HEK293 (cell line): Measurements from ENCODE around the gene KLF2.
A peak's percentile ranks its signal among the peaks of the same experiment; 100 is the strongest.

ENCODE experiments used
- REST ChIP-seq: fragments of 450-650 bp; formaldehyde crosslinking; IDR thresholded peaks from 2 replicates; pipeline ENCODE4 v1.5.1; 2016; ENCODE audit warnings: missing biosample characterization, missing genetic modification characterization
- YY1 ChIP-seq: fragments of 450-650 bp; formaldehyde crosslinking; IDR thresholded peaks from 2 replicates; pipeline ENCODE4 v1.5.1; 2018; ENCODE audit warnings: missing biosample characterization, missing genetic modification characterization
- ZBTB20 ChIP-seq: fragments of 450-650 bp; formaldehyde crosslinking; IDR thresholded peaks from 2 replicates; pipeline ENCODE4 v1.5.1; 2016; ENCODE audit warnings: missing biosample characterization, missing genetic modification characterization
- ZNF138 ChIP-seq: fragments of 450-650 bp; formaldehyde crosslinking; IDR thresholded peaks from 2 replicates; pipeline ENCODE4 v1.5.1; 2016; ENCODE audit warnings: missing biosample characterization, missing genetic modification characterization, borderline replicate concordance
- ZNF146 ChIP-seq: fragments of 450-650 bp; formaldehyde crosslinking; IDR thresholded peaks from 2 replicates; pipeline ENCODE4 v1.5.1; 2016; ENCODE audit warnings: missing biosample characterization, missing genetic modification characterization
- ZNF37A ChIP-seq: fragments of 450-650 bp; IDR thresholded peaks from 2 replicates; pipeline ENCODE4 v1.5.1; 2018; ENCODE audit warnings: missing biosample characterization, missing genetic modification characterization
- ZNF391 ChIP-seq: fragments of 450-650 bp; formaldehyde crosslinking; IDR thresholded peaks from 2 replicates; pipeline ENCODE4 v1.5.1; 2016; ENCODE audit warnings: low read depth, missing biosample characterization, missing genetic modification characterization, borderline replicate concordance
- ZNF785 ChIP-seq: fragments of 450-650 bp; formaldehyde crosslinking; IDR thresholded peaks from 2 replicates; pipeline ENCODE4 v1.5.1; 2016; ENCODE audit warnings: missing biosample characterization, missing genetic modification characterization
- TF ChIP-seq, protein P1 (sequence below): fragments of 450-650 bp; formaldehyde crosslinking; IDR thresholded peaks from 2 replicates; pipeline ENCODE4 v1.5.1; 2016; ENCODE audit warnings: missing biosample characterization, missing genetic modification characterization
- TF ChIP-seq, protein P2 (sequence below): fragments of 450-650 bp; IDR thresholded peaks from 2 replicates; pipeline ENCODE4 v1.5.1; 2018; ENCODE audit warnings: missing biosample characterization, mild to moderate bottlenecking, missing genetic modification characterization
- TF ChIP-seq, protein P3 (sequence below): fragments of 450-650 bp; formaldehyde crosslinking; IDR thresholded peaks from 2 replicates; pipeline ENCODE4 v1.5.1; 2016; ENCODE audit warnings: missing biosample characterization, missing genetic modification characterization
- TF ChIP-seq, protein P4 (sequence below): IDR thresholded peaks from 2 replicates; pipeline ENCODE4 v1.6.1; 2011; ENCODE audit warnings: mild to moderate bottlenecking, low read depth, low read length, borderline replicate concordance
- TF ChIP-seq, protein P5 (sequence below): fragments of 450-650 bp; formaldehyde crosslinking; IDR thresholded peaks from 2 replicates; pipeline ENCODE4 v1.5.1; 2016; ENCODE audit warnings: missing biosample characterization, missing genetic modification characterization, low read depth

DNA sequence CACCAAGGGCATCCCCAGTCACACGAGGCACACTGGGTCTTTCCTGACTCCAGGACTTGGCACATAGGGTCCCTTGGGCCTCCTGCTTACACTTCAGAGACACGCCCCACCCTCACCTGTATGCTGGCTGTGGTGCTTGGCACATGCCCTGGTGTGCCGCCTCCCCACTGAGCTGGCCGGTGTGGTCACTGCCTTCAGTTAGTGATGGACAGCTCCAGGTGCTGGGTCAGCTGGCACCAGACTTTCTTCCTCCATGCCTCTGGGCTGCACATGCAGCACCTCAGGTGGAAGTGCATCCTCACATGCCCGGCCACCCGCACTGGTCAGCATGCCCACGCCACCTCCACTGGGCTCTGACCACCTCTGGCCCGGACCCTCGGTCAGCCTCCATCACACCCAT lies 52.9 kb downstream of the KLF2 start:
- TF ChIP-seq, protein P1, sequence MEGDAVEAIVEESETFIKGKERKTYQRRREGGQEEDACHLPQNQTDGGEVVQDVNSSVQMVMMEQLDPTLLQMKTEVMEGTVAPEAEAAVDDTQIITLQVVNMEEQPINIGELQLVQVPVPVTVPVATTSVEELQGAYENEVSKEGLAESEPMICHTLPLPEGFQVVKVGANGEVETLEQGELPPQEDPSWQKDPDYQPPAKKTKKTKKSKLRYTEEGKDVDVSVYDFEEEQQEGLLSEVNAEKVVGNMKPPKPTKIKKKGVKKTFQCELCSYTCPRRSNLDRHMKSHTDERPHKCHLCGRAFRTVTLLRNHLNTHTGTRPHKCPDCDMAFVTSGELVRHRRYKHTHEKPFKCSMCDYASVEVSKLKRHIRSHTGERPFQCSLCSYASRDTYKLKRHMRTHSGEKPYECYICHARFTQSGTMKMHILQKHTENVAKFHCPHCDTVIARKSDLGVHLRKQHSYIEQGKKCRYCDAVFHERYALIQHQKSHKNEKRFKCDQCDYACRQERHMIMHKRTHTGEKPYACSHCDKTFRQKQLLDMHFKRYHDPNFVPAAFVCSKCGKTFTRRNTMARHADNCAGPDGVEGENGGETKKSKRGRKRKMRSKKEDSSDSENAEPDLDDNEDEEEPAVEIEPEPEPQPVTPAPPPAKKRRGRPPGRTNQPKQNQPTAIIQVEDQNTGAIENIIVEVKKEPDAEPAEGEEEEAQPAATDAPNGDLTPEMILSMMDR (tag by site-specific recombination) = no peak
- TF ChIP-seq YY1 (tag by site-specific recombination) (no peak), ZNF138 (no peak), REST (0 out of 2 replicates have a peak, but pooled peaks have one; percentile 23), ZBTB20 (tag by site-specific recombination) (no peak), ZNF146 (no peak), ZNF37A (tag by site-specific recombination) (no peak), ZNF391 (tag by site-specific recombination) (no peak), ZNF785 (tag by site-specific recombination) (no peak)
- TF ChIP-seq, protein P2, sequence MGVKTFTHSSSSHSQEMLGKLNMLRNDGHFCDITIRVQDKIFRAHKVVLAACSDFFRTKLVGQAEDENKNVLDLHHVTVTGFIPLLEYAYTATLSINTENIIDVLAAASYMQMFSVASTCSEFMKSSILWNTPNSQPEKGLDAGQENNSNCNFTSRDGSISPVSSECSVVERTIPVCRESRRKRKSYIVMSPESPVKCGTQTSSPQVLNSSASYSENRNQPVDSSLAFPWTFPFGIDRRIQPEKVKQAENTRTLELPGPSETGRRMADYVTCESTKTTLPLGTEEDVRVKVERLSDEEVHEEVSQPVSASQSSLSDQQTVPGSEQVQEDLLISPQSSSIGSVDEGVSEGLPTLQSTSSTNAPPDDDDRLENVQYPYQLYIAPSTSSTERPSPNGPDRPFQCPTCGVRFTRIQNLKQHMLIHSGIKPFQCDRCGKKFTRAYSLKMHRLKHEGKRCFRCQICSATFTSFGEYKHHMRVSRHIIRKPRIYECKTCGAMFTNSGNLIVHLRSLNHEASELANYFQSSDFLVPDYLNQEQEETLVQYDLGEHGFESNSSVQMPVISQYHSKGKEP (tag by site-specific recombination) = no peak
- TF ChIP-seq, protein P3, sequence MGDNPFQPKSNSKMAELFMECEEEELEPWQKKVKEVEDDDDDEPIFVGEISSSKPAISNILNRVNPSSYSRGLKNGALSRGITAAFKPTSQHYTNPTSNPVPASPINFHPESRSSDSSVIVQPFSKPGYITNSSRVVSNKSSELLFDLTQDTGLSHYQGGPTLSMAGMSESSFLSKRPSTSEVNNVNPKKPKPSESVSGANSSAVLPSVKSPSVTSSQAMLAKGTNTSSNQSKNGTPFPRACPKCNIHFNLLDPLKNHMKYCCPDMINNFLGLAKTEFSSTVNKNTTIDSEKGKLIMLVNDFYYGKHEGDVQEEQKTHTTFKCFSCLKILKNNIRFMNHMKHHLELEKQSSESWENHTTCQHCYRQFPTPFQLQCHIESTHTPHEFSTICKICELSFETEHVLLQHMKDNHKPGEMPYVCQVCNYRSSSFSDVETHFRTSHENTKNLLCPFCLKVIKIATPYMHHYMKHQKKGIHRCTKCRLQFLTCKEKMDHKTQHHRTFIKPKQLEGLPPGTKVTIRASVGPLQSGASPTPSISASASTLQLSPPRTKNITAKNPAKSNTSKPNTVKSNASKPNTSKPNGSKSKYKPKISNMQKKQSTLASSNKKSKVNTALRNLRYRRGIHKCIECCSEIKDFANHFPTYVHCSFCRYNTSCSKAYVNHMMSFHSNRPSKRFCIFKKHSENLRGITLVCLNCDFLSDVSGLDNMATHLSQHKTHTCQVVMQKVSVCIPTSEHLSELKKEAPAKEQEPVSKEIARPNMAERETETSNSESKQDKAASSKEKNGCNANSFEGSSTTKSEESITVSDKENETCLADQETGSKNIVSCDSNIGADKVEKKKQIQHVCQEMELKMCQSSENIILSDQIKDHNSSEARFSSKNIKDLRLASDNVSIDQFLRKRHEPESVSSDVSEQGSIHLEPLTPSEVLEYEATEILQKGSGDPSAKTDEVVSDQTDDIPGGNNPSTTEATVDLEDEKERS (tag by site-specific recombination) = no peak
- TF ChIP-seq, protein P4, sequence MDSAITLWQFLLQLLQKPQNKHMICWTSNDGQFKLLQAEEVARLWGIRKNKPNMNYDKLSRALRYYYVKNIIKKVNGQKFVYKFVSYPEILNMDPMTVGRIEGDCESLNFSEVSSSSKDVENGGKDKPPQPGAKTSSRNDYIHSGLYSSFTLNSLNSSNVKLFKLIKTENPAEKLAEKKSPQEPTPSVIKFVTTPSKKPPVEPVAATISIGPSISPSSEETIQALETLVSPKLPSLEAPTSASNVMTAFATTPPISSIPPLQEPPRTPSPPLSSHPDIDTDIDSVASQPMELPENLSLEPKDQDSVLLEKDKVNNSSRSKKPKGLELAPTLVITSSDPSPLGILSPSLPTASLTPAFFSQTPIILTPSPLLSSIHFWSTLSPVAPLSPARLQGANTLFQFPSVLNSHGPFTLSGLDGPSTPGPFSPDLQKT = no peak
- TF ChIP-seq, protein P5, sequence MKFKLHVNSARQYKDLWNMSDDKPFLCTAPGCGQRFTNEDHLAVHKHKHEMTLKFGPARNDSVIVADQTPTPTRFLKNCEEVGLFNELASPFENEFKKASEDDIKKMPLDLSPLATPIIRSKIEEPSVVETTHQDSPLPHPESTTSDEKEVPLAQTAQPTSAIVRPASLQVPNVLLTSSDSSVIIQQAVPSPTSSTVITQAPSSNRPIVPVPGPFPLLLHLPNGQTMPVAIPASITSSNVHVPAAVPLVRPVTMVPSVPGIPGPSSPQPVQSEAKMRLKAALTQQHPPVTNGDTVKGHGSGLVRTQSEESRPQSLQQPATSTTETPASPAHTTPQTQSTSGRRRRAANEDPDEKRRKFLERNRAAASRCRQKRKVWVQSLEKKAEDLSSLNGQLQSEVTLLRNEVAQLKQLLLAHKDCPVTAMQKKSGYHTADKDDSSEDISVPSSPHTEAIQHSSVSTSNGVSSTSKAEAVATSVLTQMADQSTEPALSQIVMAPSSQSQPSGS (tag by site-specific recombination) = no peak
